ENCODE results near the gene CLASRP. TPM values are rescaled to one million over a fixed set of nuclear protein-coding genes. Genes with fewer than 3 reads are reported as not detected.
A peak's percentile ranks its signal among the peaks of the same experiment; 100 is the strongest.

Gene CLASRP
- total RNA-seq, 3 donors from 2014 or later = 49.9 to 80.3 (median 57.0) TPM

DNA sequence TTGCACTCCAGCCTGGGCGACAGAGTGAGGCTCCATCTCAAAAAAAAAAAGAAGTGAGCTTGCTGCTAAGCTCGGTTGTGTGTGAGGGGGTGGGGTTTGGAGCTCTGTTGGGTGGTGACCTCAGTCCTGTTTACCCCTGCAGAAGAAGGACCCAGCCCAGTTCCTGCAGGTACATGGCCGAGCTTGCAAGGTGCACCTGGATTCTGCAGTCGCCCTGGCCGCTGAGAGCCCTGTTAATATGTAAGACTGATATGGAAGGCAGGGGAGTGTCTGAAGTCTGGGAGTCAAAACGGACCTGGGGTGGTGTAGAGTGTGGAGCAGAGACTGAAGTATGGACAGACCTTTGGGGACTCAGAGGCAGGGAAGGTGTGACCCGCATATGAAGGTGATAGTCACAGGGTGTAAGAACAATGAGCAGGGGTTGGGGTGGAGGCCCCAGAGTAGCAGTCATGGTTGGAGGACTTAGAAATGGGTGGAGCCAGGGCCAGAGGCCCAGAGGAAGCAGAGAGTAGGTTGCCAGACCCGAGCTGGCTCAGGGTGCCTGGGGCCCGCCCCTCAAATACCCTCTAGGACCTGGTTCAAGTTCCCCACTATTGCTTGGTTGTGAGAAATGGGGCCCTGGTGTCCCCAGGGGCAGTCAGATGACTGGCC lies 13.2 kb downstream of the CLASRP start:
- TF ChIP-seq POLR2AphosphoS5 (IDR thresholded peaks at IDR 0.05) = no peak
- TF ChIP-seq, protein P1, sequence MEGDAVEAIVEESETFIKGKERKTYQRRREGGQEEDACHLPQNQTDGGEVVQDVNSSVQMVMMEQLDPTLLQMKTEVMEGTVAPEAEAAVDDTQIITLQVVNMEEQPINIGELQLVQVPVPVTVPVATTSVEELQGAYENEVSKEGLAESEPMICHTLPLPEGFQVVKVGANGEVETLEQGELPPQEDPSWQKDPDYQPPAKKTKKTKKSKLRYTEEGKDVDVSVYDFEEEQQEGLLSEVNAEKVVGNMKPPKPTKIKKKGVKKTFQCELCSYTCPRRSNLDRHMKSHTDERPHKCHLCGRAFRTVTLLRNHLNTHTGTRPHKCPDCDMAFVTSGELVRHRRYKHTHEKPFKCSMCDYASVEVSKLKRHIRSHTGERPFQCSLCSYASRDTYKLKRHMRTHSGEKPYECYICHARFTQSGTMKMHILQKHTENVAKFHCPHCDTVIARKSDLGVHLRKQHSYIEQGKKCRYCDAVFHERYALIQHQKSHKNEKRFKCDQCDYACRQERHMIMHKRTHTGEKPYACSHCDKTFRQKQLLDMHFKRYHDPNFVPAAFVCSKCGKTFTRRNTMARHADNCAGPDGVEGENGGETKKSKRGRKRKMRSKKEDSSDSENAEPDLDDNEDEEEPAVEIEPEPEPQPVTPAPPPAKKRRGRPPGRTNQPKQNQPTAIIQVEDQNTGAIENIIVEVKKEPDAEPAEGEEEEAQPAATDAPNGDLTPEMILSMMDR (IDR thresholded peaks at IDR 0.05) = no peak
- TF ChIP-seq POLR2A (IDR thresholded peaks at IDR 0.05) = no peak
- H3K4me1 ChIP-seq = peaks cover 0 to 4% of the 10 kb centered on the region in 2 donors
- DNase-seq (ENCODE audit: low spot score in 2 of 2) = no peak
- peaks cover 4% of the 10 kb centered on the region for H3K36me3 ChIP-seq
- H3K27ac ChIP-seq = no peak overlapping the region
- no peaks in the 10 kb centered on the region for H3K9me3 ChIP-seq
- intact Hi-C loops (cut with DNase I; ENCODE audit: low total_unique reads) = no loop called here
- no peaks in the 10 kb centered on the region for H3K27me3 ChIP-seq
- H3K4me3 ChIP-seq = no peak overlapping the region

GRCh38 chr19:45056831-45057230 lies 18.0 kb downstream of the CLASRP start:
- intact Hi-C loops (cut with DNase I; ENCODE audit: low total_unique reads) = no loop called here
- H3K27ac ChIP-seq = no peak overlapping the region
- peaks cover 11% of the 10 kb centered on the region for H3K36me3 ChIP-seq
- no peaks in the 10 kb centered on the region for H3K9me3 ChIP-seq
- no peaks in the 10 kb centered on the region for H3K27me3 ChIP-seq
- TF ChIP-seq POLR2AphosphoS5 (IDR thresholded peaks at IDR 0.05) (no peak), POLR2A (IDR thresholded peaks at IDR 0.05) (no peak)
- TF ChIP-seq, protein P1 (IDR thresholded peaks at IDR 0.05) = no peak
- no peak overlapping the region for H3K4me3 ChIP-seq
- H3K4me1 ChIP-seq = no peaks in the 10 kb centered on the region
- no peak for DNase-seq (ENCODE audit: low spot score in 2 of 2)

DNA sequence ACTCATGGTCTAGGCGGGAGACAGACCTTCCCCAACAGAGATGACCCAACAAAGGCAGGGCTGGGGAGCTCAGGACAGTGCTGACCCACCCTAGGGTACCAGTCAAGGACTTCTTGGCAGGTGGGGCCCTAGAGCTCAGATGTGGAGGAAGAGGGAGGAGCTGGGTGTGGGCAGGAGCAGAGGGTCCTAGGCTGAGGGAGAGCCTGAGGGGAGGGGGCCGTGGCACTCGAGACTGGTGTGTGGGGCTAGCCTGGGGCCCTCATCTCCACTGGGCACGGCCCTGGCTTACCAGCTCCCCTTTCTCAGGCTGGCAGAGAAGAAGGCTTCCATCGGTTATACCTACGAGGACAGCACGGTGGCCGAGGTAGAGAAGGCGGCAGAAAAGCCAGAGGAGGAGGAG lies 18.6 kb downstream of the CLASRP start:
- Histone ChIP-seq H3K27me3 (no peaks in the 10 kb centered on the region), H3K9me3 (no peaks in the 10 kb centered on the region), H3K36me3 (peaks cover 11% of the 10 kb centered on the region), H3K4me3 (no peak overlapping the region), H3K4me1 (no peaks in the 10 kb centered on the region), H3K27ac (no peak overlapping the region)
- DNase-seq (ENCODE audit: low spot score in 2 of 2) = no peak
- TF ChIP-seq, protein P1 (IDR thresholded peaks at IDR 0.05) = no peak
- TF ChIP-seq POLR2AphosphoS5 (IDR thresholded peaks at IDR 0.05) (no peak), POLR2A (IDR thresholded peaks at IDR 0.05) (no peak)
- intact Hi-C loops (cut with DNase I; ENCODE audit: low total_unique reads) = no loop called here

- Histone ChIP-seq H3K4me3 (no peak overlapping the region), H3K4me1 (no peaks in the 10 kb centered on the region), H3K27ac (no peak overlapping the region), H3K36me3 (peaks cover 7% of the 10 kb centered on the region), H3K27me3 (no peaks in the 10 kb centered on the region), H3K9me3 (no peaks in the 10 kb centered on the region)
- TF ChIP-seq POLR2A (IDR thresholded peaks at IDR 0.05) (no peak), POLR2AphosphoS5 (IDR thresholded peaks at IDR 0.05) (no peak)
- TF ChIP-seq, protein P1 (IDR thresholded peaks at IDR 0.05) = no peak
- no peak for DNase-seq (ENCODE audit: low spot score in 2 of 2)
- intact Hi-C loops (cut with DNase I; ENCODE audit: low total_unique reads) = no loop called here
Measured at GRCh38 chr19:45058622-45059159, 19.8 kb downstream of the CLASRP start.

GRCh38 chr19:45059258-45059965 lies 20.6 kb downstream of the CLASRP start:
- intact Hi-C loops (cut with DNase I; ENCODE audit: low total_unique reads) = no loop called here
- peak in 1 of 2 donors; percentile 81 for DNase-seq (ENCODE audit: low spot score in 2 of 2)
- peaks cover 7% of the 10 kb centered on the region for H3K36me3 ChIP-seq

More at GRCh38 chr19:45059258-45059965, 20.6 kb downstream of the CLASRP start:
- TF ChIP-seq POLR2A (IDR thresholded peaks at IDR 0.05) = no peak
- TF ChIP-seq, protein P1 (IDR thresholded peaks at IDR 0.05) = peak; percentile 27 to 85 (median 79)
- H3K4me1 ChIP-seq = no peaks in the 10 kb centered on the region
- H3K9me3 ChIP-seq = no peaks in the 10 kb centered on the region
- H3K27me3 ChIP-seq = no peaks in the 10 kb centered on the region
- no peak overlapping the region for H3K4me3 ChIP-seq
- H3K27ac ChIP-seq = no peak overlapping the region

Measured in breast epithelium (tissue), 4 donors.